ENCODE data around the gene ACKR4. TPM values are rescaled to one million over a fixed set of nuclear protein-coding genes. Genes with fewer than 3 reads are reported as not detected.
"Not testable (repeated sequence)": the region's sequence is repeated elsewhere in the genome, so short reads cannot be mapped to it uniquely, and the experiment has no call there.

The ACKR4 gene
- total RNA-seq, 1 donor from 2014 or later, result 0.64 TPM

GRCh38 chr3:132635052-132635451 is 38.0 kb downstream of the ACKR4 start:
- H3K9me3 Mint-ChIP-seq (ENCODE audit: unreplicated experiment), result no peaks in the 10 kb centered on the region
- peaks cover 19% of the 10 kb centered on the region for H3K36me3 Mint-ChIP-seq (ENCODE audit: unreplicated experiment)
- no peak for DNase-seq (ENCODE audit: extremely low spot score, unreplicated experiment)
- H3K4me1 Mint-ChIP-seq (ENCODE audit: unreplicated experiment), result peaks cover 18% of the 10 kb centered on the region
- no peak overlapping the region for H3K27ac Mint-ChIP-seq (ENCODE audit: unreplicated experiment)
- TF ChIP-seq CTCF (IDR thresholded peaks at IDR 0.05), result no peak
- H3K27me3 Mint-ChIP-seq (ENCODE audit: unreplicated experiment), result no peaks in the 10 kb centered on the region
- no peak overlapping the region for H3K4me3 Mint-ChIP-seq (ENCODE audit: unreplicated experiment)

- H3K4me1 Mint-ChIP-seq (ENCODE audit: unreplicated experiment), result peaks cover 13% of the 10 kb centered on the region
- H3K4me3 Mint-ChIP-seq (ENCODE audit: unreplicated experiment), result no peak overlapping the region
- no peaks in the 10 kb centered on the region for H3K9me3 Mint-ChIP-seq (ENCODE audit: unreplicated experiment)
- no peak for TF ChIP-seq CTCF (IDR thresholded peaks at IDR 0.05)
- DNase-seq (ENCODE audit: extremely low spot score, unreplicated experiment), result no peak
- H3K27ac Mint-ChIP-seq (ENCODE audit: unreplicated experiment), result peak overlapping the region; percentile 40
- peaks cover 19% of the 10 kb centered on the region for H3K36me3 Mint-ChIP-seq (ENCODE audit: unreplicated experiment)
- no peaks in the 10 kb centered on the region for H3K27me3 Mint-ChIP-seq (ENCODE audit: unreplicated experiment)
These were observed 40.5 kb downstream of the ACKR4 start for GRCh38 chr3:132637590-132637989.

- H3K9me3 Mint-ChIP-seq (ENCODE audit: unreplicated experiment), result no peaks in the 10 kb centered on the region
- H3K4me1 Mint-ChIP-seq (ENCODE audit: unreplicated experiment), result peaks cover 13% of the 10 kb centered on the region
- H3K27me3 Mint-ChIP-seq (ENCODE audit: unreplicated experiment), result no peaks in the 10 kb centered on the region
- peaks cover 16% of the 10 kb centered on the region for H3K36me3 Mint-ChIP-seq (ENCODE audit: unreplicated experiment)
- TF ChIP-seq CTCF (IDR thresholded peaks at IDR 0.05), result no peak
- H3K4me3 Mint-ChIP-seq (ENCODE audit: unreplicated experiment), result no peak overlapping the region
- H3K27ac Mint-ChIP-seq (ENCODE audit: unreplicated experiment), result no peak overlapping the region
- no peak for DNase-seq (ENCODE audit: extremely low spot score, unreplicated experiment)
These were observed 41.6 kb downstream of the ACKR4 start for GRCh38 chr3:132638706-132639105.

- H3K36me3 Mint-ChIP-seq (ENCODE audit: unreplicated experiment), result peaks cover 11% of the 10 kb centered on the region
- peaks cover 13% of the 10 kb centered on the region for H3K4me1 Mint-ChIP-seq (ENCODE audit: unreplicated experiment)
- H3K9me3 Mint-ChIP-seq (ENCODE audit: unreplicated experiment); H3K27me3 Mint-ChIP-seq (ENCODE audit: unreplicated experiment); H3K27ac Mint-ChIP-seq (ENCODE audit: unreplicated experiment); H3K4me3 Mint-ChIP-seq (ENCODE audit: unreplicated experiment); DNase-seq (ENCODE audit: extremely low spot score, unreplicated experiment): not testable (repeated sequence)
These were observed 44.4 kb downstream of the ACKR4 start for GRCh38 chr3:132641427-132641826.

- no peak overlapping the region for H3K4me3 Mint-ChIP-seq (ENCODE audit: unreplicated experiment)
- no peak for DNase-seq (ENCODE audit: extremely low spot score, unreplicated experiment)
- no peaks in the 10 kb centered on the region for H3K9me3 Mint-ChIP-seq (ENCODE audit: unreplicated experiment)
- H3K27ac Mint-ChIP-seq (ENCODE audit: unreplicated experiment), result no peak overlapping the region
- H3K4me1 Mint-ChIP-seq (ENCODE audit: unreplicated experiment), result peaks cover 11% of the 10 kb centered on the region
- TF ChIP-seq CTCF (IDR thresholded peaks at IDR 0.05), result peak; percentile 79
- H3K27me3 Mint-ChIP-seq (ENCODE audit: unreplicated experiment), result no peaks in the 10 kb centered on the region
- peaks cover 8% of the 10 kb centered on the region for H3K36me3 Mint-ChIP-seq (ENCODE audit: unreplicated experiment)
These were observed 44.9 kb downstream of the ACKR4 start for GRCh38 chr3:132641837-132642538.

GRCh38 chr3:132642539-132642847 is 45.4 kb downstream of the ACKR4 start:
- no peak overlapping the region for H3K4me3 Mint-ChIP-seq (ENCODE audit: unreplicated experiment)
- peaks cover 8% of the 10 kb centered on the region for H3K36me3 Mint-ChIP-seq (ENCODE audit: unreplicated experiment)
- TF ChIP-seq CTCF (IDR thresholded peaks at IDR 0.05), result no peak
- H3K4me1 Mint-ChIP-seq (ENCODE audit: unreplicated experiment), result peaks cover 6% of the 10 kb centered on the region
- H3K27ac Mint-ChIP-seq (ENCODE audit: unreplicated experiment), result no peak overlapping the region
- no peaks in the 10 kb centered on the region for H3K9me3 Mint-ChIP-seq (ENCODE audit: unreplicated experiment)
- no peak for DNase-seq (ENCODE audit: extremely low spot score, unreplicated experiment)
- no peaks in the 10 kb centered on the region for H3K27me3 Mint-ChIP-seq (ENCODE audit: unreplicated experiment)

All from osteocyte (in vitro differentiated cells).